Neuronal stem cell (in vitro differentiated cells): ENCODE results near the gene COX14.
A peak's percentile ranks its signal among the peaks of the same experiment; 100 is the strongest.

Experiments
- DNase-seq: peaks from one replicate; pipeline ENCODE4 v3.0.0-alpha.2; 2013; ENCODE audit warnings: low spot score
- H2AFZ ChIP-seq: one replicate; pipeline ENCODE4 v1.6.1; 2013; ENCODE audit warnings: mild to moderate bottlenecking, low read length, inconsistent platforms
- H2AK5ac ChIP-seq: 2 replicates; pipeline ENCODE4 v1.6.1; 2013; ENCODE audit warnings: low read depth, mild to moderate bottlenecking, inconsistent platforms, low read length, moderate library complexity, mixed read lengths
- H2BK120ac ChIP-seq: 2 replicates; pipeline ENCODE4 v1.6.1; 2013; ENCODE audit warnings: low read depth, mild to moderate bottlenecking, inconsistent platforms, low read length, moderate library complexity, mixed read lengths
- H2BK12ac ChIP-seq: one replicate; pipeline ENCODE4 v1.6.1; 2013; ENCODE audit warnings: low read length, inconsistent platforms
- H2BK15ac ChIP-seq: 2 replicates; pipeline ENCODE4 v1.6.1; 2013; ENCODE audit warnings: mild to moderate bottlenecking, low read length, inconsistent platforms, mixed read lengths
- H2BK5ac ChIP-seq: one replicate; pipeline ENCODE4 v1.6.1; 2013; ENCODE audit warnings: inconsistent platforms, mild to moderate bottlenecking, low read length, moderate library complexity
- H3K14ac ChIP-seq: one replicate; pipeline ENCODE4 v1.6.1; 2013; ENCODE audit warnings: low read length, inconsistent platforms
- H3K18ac ChIP-seq: 2 replicates; pipeline ENCODE4 v1.6.1; 2013; ENCODE audit warnings: low read length, inconsistent platforms
- H3K23ac ChIP-seq: 2 replicates; pipeline ENCODE4 v1.6.1; 2013; ENCODE audit warnings: low read depth, mild to moderate bottlenecking, mixed read lengths, low read length, inconsistent platforms; ENCODE audit not compliant: poor library complexity
- H3K27ac ChIP-seq: replicated peaks from 3 replicates; pipeline ENCODE4 v1.5.1; 2013; ENCODE audit warnings: low read length, inconsistent platforms
- H3K27me3 ChIP-seq, 3 experiments: 2 replicates each; pipeline ENCODE4 v1.6.1; 2013; ENCODE audit warnings: low read length in 3 of 3, mild to moderate bottlenecking in 2 of 3, inconsistent platforms in 1 of 3, low read depth in 1 of 3, mixed read lengths in 1 of 3, moderate library complexity in 1 of 3; ENCODE audit not compliant: control insufficient read depth in 3 of 3, insufficient read depth in 3 of 3
- H3K36me3 ChIP-seq, 2 donors: replicated peaks in 1 of 2; 2 replicates each; pipeline ENCODE4 v1.6.1; 2013; ENCODE audit warnings: low read length in 2 of 2; ENCODE audit not compliant: control insufficient read depth in 2 of 2, insufficient read depth in 2 of 2
- H3K4ac ChIP-seq: 2 replicates; pipeline ENCODE4 v1.6.1; 2013; ENCODE audit warnings: inconsistent platforms, mild to moderate bottlenecking, low read length, moderate library complexity
- H3K4me1 ChIP-seq, 2 donors: 1 replicate in 1 of 2; 2 replicates in 1 of 2; pipeline ENCODE4 v1.6.1; 2013; ENCODE audit warnings: low read length in 2 of 2, low read depth in 1 of 2; ENCODE audit not compliant: control insufficient read depth in 2 of 2, insufficient read depth in 1 of 2
- H3K4me2 ChIP-seq: one replicate; pipeline ENCODE4 v1.6.1; 2013; ENCODE audit warnings: mild to moderate bottlenecking, low read length, inconsistent platforms; ENCODE audit not compliant: insufficient read depth, poor library complexity, severe bottlenecking
- H3K4me3 ChIP-seq, 2 donors: 2 replicates each; pipeline ENCODE4 v1.5.1; 2013; ENCODE audit warnings: low read length in 2 of 2, mild to moderate bottlenecking in 2 of 2, inconsistent platforms in 1 of 2, moderate library complexity in 1 of 2
- H3K79me1 ChIP-seq: one replicate; pipeline ENCODE4 v1.6.1; 2013; ENCODE audit warnings: low read depth, mild to moderate bottlenecking, inconsistent platforms, low read length, moderate library complexity
- H3K9ac ChIP-seq: one replicate; pipeline ENCODE4 v1.6.1; 2013; ENCODE audit warnings: mild to moderate bottlenecking, low read depth, low read length, inconsistent platforms; ENCODE audit not compliant: poor library complexity
- H3K9me3 ChIP-seq, 2 donors: replicated peaks in 1 of 2; 2 replicates each; pipeline versions ENCODE3 to v1.6.1; 2013; ENCODE audit warnings: low read length in 2 of 2, mild to moderate bottlenecking in 2 of 2, inconsistent platforms in 1 of 2, low read depth in 1 of 2, mixed read lengths in 1 of 2, moderate library complexity in 1 of 2; ENCODE audit not compliant: control insufficient read depth in 2 of 2, insufficient read depth in 1 of 2
- H4K8ac ChIP-seq: one replicate; pipeline ENCODE4 v1.6.1; 2013; ENCODE audit warnings: low read depth, mild to moderate bottlenecking, inconsistent platforms, low read length, moderate library complexity
- H4K91ac ChIP-seq: one replicate; pipeline ENCODE4 v1.6.1; 2013; ENCODE audit warnings: low read length, low read depth, mild to moderate bottlenecking, inconsistent platforms; ENCODE audit not compliant: poor library complexity
- WGBS, 2 donors: extraction: QIAGEN DNeasy Blood & Tissue Kit; methylation state at CpG; one replicate each; pipeline ENCODE4 v1.1.7; 2013; ENCODE audit warnings: missing lambda C conversion rate in 2 of 2, mixed read lengths in 1 of 2; ENCODE audit not compliant: insufficient read length in 2 of 2, insufficient replicate concordance in 1 of 2; ENCODE audit errors: extremely low coverage in 2 of 2; 5-methylcytosine and 5-hydroxymethylcytosine counted together

The COX14 gene

DNA sequence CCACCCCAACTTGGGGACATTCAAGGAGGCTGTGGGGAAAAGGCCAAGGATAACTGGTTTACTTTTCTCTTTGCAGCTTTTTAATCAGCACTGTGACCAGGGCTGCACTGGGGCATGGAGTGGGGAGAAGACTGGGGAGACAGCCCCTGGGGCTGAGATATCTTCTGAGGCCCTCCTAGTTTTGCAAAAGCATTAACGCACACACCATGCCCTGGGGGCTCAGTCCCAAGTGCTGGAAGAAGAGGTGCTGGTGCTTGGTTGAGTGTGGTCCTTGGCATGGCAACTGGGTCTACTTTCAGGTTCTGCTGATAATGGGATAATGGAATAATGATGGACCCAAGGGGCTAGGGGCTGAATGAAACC is 36.2 kb upstream of the COX14 start:
- Histone ChIP-seq H3K14ac (no peak overlapping the region), H3K18ac (no peak overlapping the region), H2BK5ac (no peak overlapping the region), H3K27ac (no peak overlapping the region), H3K23ac (no peak overlapping the region), H2BK120ac (no peak overlapping the region), H3K27me3 (peaks cover 0 to 2% (median 0%) of the 10 kb centered on the region in 3 experiments), H3K79me1 (no peaks in the 10 kb centered on the region), H3K4me3 (no peak overlapping the region), H3K4ac (no peak overlapping the region), H2BK15ac (no peak overlapping the region), H3K4me2 (no peak overlapping the region), H3K9ac (no peak overlapping the region), H2AFZ (peak overlapping the region; percentile 81), H3K4me1 (peaks cover 6 to 22% of the 10 kb centered on the region in 2 donors), H3K36me3 (no peaks in the 10 kb centered on the region), H2BK12ac (no peak overlapping the region), H3K9me3 (no peaks in the 10 kb centered on the region), H4K91ac (no peak overlapping the region), H4K8ac (no peak overlapping the region), H2AK5ac (no peak overlapping the region)
- WGBS, 2 donors, result no CpG with 5 or more reads among the region's 1 CpG
- no peak for DNase-seq

DNA sequence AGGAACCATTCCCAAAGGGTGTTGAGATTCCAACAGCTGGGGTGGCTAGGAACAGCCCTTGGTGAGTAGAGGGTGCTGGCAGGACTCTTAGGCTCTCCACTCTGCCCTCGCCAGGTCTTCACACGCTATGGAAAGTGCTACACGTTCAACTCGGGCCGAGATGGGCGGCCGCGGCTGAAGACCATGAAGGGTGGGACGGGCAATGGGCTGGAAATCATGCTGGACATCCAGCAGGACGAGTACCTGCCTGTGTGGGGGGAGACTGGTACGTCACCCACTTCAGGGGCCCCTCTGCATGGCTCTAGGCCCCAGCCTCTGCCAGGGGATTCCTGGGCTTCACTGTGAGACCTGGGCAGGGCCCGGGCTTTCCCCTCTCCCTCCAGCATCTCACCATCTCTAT is 34.9 kb upstream of the COX14 start:
- Histone ChIP-seq H3K36me3 (no peaks in the 10 kb centered on the region), H3K23ac (no peak overlapping the region), H2BK5ac (peak overlapping the region; percentile 78), H3K27ac (no peak overlapping the region), H3K27me3 (peaks cover 0 to 2% (median 0%) of the 10 kb centered on the region in 3 experiments), H3K18ac (peak overlapping the region; percentile 67), H3K9me3 (no peaks in the 10 kb centered on the region), H3K4me3 (no peak overlapping the region), H3K9ac (peak overlapping the region; percentile 68), H3K79me1 (no peaks in the 10 kb centered on the region), H2AFZ (no peak overlapping the region), H3K14ac (peak overlapping the region; percentile 15), H3K4me1 (peaks cover 8 to 22% of the 10 kb centered on the region in 2 donors), H4K91ac (no peak overlapping the region), H4K8ac (peak overlapping the region; percentile 77), H2AK5ac (peak overlapping the region; percentile 85), H2BK12ac (peak overlapping the region; percentile 17), H3K4me2 (no peak overlapping the region), H2BK15ac (no peak overlapping the region), H3K4ac (no peak overlapping the region), H2BK120ac (no peak overlapping the region)
- DNase-seq, result no peak
- no CpG with 5 or more reads among the region's 12 CpGs for WGBS, 2 donors

DNA sequence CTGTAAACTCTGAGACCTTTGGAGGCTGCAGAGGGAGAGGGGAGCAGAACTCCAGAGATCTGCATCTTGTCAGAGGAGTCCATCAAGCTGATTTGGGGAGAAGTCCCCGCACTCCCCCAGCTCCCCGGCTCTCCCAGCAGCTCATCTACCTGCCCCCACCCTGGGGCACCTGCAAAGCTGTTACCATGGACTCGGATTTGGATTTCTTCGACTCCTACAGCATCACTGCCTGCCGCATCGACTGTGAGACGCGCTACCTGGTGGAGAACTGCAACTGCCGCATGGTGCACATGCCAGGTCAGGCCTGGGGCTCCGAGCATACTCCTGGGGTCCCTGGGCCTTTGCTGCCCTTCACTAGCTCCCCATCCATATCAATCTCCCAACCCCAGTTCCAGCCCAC is 33.8 kb upstream of the COX14 start:
- no peak for DNase-seq
- Histone ChIP-seq H3K79me1 (no peaks in the 10 kb centered on the region), H3K36me3 (no peaks in the 10 kb centered on the region), H4K91ac (no peak overlapping the region), H3K23ac (no peak overlapping the region), H3K14ac (no peak overlapping the region), H3K4me1 (peaks cover 8 to 19% of the 10 kb centered on the region in 2 donors), H2AK5ac (no peak overlapping the region), H3K4ac (no peak overlapping the region), H3K27me3 (peaks cover 0 to 2% (median 0%) of the 10 kb centered on the region in 3 experiments), H2BK12ac (no peak overlapping the region), H3K4me3 (no peak overlapping the region), H2BK15ac (no peak overlapping the region), H3K4me2 (no peak overlapping the region), H2BK5ac (peak overlapping the region; percentile 19), H2BK120ac (no peak overlapping the region), H3K18ac (no peak overlapping the region), H4K8ac (no peak overlapping the region), H3K9ac (no peak overlapping the region), H3K27ac (no peak overlapping the region), H2AFZ (no peak overlapping the region), H3K9me3 (no peaks in the 10 kb centered on the region)
- no CpG with 5 or more reads among the region's 10 CpGs for whole genome bisulfite sequencing, 2 donors

DNA sequence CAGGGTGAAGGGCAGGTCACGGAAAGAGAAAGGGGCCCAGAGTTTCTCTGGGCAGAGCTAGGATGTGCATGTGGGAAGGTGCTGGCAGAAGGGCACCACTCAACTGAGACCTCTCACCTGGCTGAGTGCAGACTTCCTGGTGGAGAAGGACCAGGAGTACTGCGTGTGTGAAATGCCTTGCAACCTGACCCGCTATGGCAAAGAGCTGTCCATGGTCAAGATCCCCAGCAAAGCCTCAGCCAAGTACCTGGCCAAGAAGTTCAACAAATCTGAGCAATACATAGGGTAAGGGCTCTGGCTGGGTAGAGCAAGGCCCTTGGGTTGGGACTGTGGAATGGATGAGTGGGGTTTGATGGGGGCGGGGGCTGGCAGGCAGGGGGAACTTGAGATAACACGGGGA is 32.3 kb upstream of the COX14 start:
- no CpG with 5 or more reads among the region's 5 CpGs for WGBS, 2 donors

More for the DNA sequence above, 32.3 kb upstream of the COX14 start:
- Histone ChIP-seq H3K4me2 (no peak overlapping the region), H3K14ac (no peak overlapping the region), H2BK12ac (no peak overlapping the region), H3K4me3 (no peak overlapping the region), H4K8ac (no peak overlapping the region), H3K23ac (no peak overlapping the region), H2AK5ac (no peak overlapping the region), H4K91ac (no peak overlapping the region), H2BK5ac (no peak overlapping the region), H3K18ac (no peak overlapping the region), H3K27ac (no peak overlapping the region), H2BK15ac (no peak overlapping the region), H3K9ac (no peak overlapping the region), H3K4ac (no peak overlapping the region), H3K79me1 (no peaks in the 10 kb centered on the region), H3K9me3 (no peaks in the 10 kb centered on the region), H2AFZ (no peak overlapping the region), H3K27me3 (peaks cover 0 to 2% (median 0%) of the 10 kb centered on the region in 3 experiments), H3K4me1 (peaks cover 8 to 21% of the 10 kb centered on the region in 2 donors), H3K36me3 (no peaks in the 10 kb centered on the region), H2BK120ac (no peak overlapping the region)
- DNase-seq, result no peak
